Measurements from ENCODE around the gene CDCA4. TPM values are rescaled to one million over a fixed set of nuclear protein-coding genes. Genes with fewer than 3 reads are reported as not detected.

CDCA4 gene
- 21.5 and 22.9 TPM in 2 replicates for total RNA-seq
- long read RNA-seq, transcript CDCA4-201 (2 exons, 2,513 nt) = major isoform, 63 of 69 reads
- long read RNA-seq, partial matches to known transcripts = 0 of 69 reads
- long read RNA-seq, other reads (novel, unspliced or antisense) = 6 of 69 reads

GRCh38 chr14:105020815-105021655, at the start of gene CDCA4:
TSS of gene CDCA4 (minus strand) at chr14:105021083. CDS start at chr14:105011929, 9,154 bp downstream.
- no peaks in the 10 kb centered on the region for H3K9me3 Mint-ChIP-seq (ENCODE audit: low read depth)
- TF ChIP-seq, protein P1, sequence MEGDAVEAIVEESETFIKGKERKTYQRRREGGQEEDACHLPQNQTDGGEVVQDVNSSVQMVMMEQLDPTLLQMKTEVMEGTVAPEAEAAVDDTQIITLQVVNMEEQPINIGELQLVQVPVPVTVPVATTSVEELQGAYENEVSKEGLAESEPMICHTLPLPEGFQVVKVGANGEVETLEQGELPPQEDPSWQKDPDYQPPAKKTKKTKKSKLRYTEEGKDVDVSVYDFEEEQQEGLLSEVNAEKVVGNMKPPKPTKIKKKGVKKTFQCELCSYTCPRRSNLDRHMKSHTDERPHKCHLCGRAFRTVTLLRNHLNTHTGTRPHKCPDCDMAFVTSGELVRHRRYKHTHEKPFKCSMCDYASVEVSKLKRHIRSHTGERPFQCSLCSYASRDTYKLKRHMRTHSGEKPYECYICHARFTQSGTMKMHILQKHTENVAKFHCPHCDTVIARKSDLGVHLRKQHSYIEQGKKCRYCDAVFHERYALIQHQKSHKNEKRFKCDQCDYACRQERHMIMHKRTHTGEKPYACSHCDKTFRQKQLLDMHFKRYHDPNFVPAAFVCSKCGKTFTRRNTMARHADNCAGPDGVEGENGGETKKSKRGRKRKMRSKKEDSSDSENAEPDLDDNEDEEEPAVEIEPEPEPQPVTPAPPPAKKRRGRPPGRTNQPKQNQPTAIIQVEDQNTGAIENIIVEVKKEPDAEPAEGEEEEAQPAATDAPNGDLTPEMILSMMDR (IDR thresholded peaks at IDR 0.05; ENCODE audit: unreplicated experiment) = no peak
- peak within 1 kb of the TSS; percentile 97 for H3K27ac Mint-ChIP-seq
- peaks cover 1% of the 10 kb centered on the region for H3K27me3 Mint-ChIP-seq
- H3K4me3 Mint-ChIP-seq (ENCODE audit: low read depth) = peak within 1 kb of the TSS; percentile 84
- peaks cover 26% of the 10 kb centered on the region for H3K4me1 Mint-ChIP-seq (ENCODE audit: low read depth)
- no peaks in the 10 kb centered on the region for H3K36me3 Mint-ChIP-seq (ENCODE audit: insufficient read depth)
- peak; percentile 99 for DNase-seq (ENCODE audit: low spot score, unreplicated experiment)

DNA sequence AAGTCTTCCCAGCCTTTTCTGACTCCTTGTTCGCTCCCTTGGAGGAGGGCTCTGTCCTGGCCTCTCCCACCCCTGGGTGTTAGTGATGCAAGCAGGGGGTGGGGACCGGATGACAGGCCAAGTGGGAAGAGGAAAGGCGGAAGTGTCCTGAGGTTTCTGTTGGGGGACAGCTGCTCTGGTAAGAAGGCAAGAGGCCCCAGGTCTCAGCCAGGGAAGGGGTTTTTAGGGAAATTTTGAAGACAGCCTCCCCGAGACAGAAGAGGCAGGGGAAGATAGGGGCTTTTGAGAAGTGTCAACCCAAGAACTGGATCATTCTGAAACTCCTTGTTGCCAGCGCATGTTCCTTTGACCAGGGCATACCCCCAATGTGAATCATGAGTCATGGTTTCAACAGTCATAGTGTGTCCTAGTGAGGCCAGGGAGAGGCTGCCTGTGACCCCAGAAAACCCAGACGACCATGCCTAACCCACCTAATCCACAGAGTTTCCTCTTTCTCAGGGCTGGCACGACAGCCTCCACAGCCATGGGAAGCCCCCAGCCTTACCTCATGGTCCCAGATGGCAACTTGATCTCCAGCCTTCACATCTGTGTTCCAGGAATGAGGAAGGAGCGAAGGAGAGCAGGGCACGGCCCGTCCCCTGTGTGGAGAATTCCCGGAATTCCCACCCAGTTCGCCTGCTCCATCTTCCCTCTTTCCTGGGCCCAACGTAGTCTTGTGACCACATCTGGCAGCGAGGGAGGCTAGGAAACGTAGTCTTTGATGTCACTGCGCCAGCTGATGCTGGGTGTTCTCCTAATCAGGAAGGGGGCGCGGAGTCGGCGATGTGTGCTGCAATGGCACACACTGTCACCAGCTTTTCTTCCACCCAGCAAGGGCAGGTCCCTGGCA, 49.2 kb upstream of the CDCA4 start:
- no peak for DNase-seq (ENCODE audit: low spot score, unreplicated experiment)
- H3K4me3 Mint-ChIP-seq (ENCODE audit: low read depth) = no peak overlapping the region
- TF ChIP-seq, protein P1 (IDR thresholded peaks at IDR 0.05; ENCODE audit: unreplicated experiment) = no peak
- H3K9me3 Mint-ChIP-seq (ENCODE audit: low read depth) = no peaks in the 10 kb centered on the region
- H3K27ac Mint-ChIP-seq = no peak overlapping the region
- H3K36me3 Mint-ChIP-seq (ENCODE audit: insufficient read depth) = no peaks in the 10 kb centered on the region
- peaks cover 12% of the 10 kb centered on the region for H3K27me3 Mint-ChIP-seq
- no peaks in the 10 kb centered on the region for H3K4me1 Mint-ChIP-seq (ENCODE audit: low read depth)

- H3K4me1 Mint-ChIP-seq (ENCODE audit: low read depth) = peaks cover 6% of the 10 kb centered on the region
- DNase-seq (ENCODE audit: low spot score, unreplicated experiment) = no peak
- H3K4me3 Mint-ChIP-seq (ENCODE audit: low read depth) = no peak overlapping the region
- TF ChIP-seq, protein P1 (IDR thresholded peaks at IDR 0.05; ENCODE audit: unreplicated experiment) = no peak
- H3K9me3 Mint-ChIP-seq (ENCODE audit: low read depth) = no peaks in the 10 kb centered on the region
- H3K27ac Mint-ChIP-seq = no peak overlapping the region
- H3K27me3 Mint-ChIP-seq = peaks cover 12% of the 10 kb centered on the region
- H3K36me3 Mint-ChIP-seq (ENCODE audit: insufficient read depth) = no peaks in the 10 kb centered on the region
Observed at GRCh38 chr14:105069522-105069870, 48.6 kb upstream of the CDCA4 start.

DNA sequence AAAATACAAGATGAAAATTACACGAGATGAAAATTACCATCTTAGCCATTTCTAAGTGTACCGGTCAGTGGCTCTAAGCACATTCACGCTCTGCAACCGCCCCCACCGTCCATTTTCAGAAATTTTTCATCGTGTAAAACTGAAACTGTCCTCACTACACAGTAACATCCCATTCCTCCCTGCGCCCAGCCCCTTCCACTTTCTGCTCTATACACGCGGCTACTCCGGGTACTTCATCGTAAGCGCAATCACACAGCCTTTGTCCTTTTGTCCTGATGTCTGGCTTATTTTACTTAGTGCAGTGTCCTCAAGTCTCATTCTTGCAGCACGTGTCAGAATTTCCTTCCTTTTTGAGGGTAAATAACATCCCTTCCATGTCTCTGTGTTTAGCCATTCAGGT, 47.9 kb upstream of the CDCA4 start:
- H3K4me3 Mint-ChIP-seq (ENCODE audit: low read depth) = no peak overlapping the region
- TF ChIP-seq, protein P1 (IDR thresholded peaks at IDR 0.05; ENCODE audit: unreplicated experiment) = no peak
- DNase-seq (ENCODE audit: low spot score, unreplicated experiment) = no peak

GRCh38 chr14:105067969-105068301, 47.1 kb upstream of the CDCA4 start:
- H3K36me3 Mint-ChIP-seq (ENCODE audit: insufficient read depth) = no peaks in the 10 kb centered on the region
- no peak overlapping the region for H3K4me3 Mint-ChIP-seq (ENCODE audit: low read depth)
- peaks cover 6% of the 10 kb centered on the region for H3K4me1 Mint-ChIP-seq (ENCODE audit: low read depth)
- TF ChIP-seq, protein P1 (IDR thresholded peaks at IDR 0.05; ENCODE audit: unreplicated experiment) = no peak
- H3K27ac Mint-ChIP-seq = no peak overlapping the region
- no peaks in the 10 kb centered on the region for H3K9me3 Mint-ChIP-seq (ENCODE audit: low read depth)
- H3K27me3 Mint-ChIP-seq = peaks cover 12% of the 10 kb centered on the region
- no peak for DNase-seq (ENCODE audit: low spot score, unreplicated experiment)

More for the DNA sequence above, 47.9 kb upstream of the CDCA4 start:
- Mint-ChIP-seq H3K4me1 (ENCODE audit: low read depth) (peaks cover 6% of the 10 kb centered on the region), H3K36me3 (ENCODE audit: insufficient read depth) (no peaks in the 10 kb centered on the region), H3K9me3 (ENCODE audit: low read depth) (no peaks in the 10 kb centered on the region), H3K27me3 (peaks cover 12% of the 10 kb centered on the region), H3K27ac (no peak overlapping the region)

Data from progenitor cell of endocrine pancreas (in vitro differentiated cells).